ENCODE measurements around the gene SLC26A11. TPM values are rescaled to one million over a fixed set of nuclear protein-coding genes. Genes with fewer than 3 reads are reported as not detected.
A peak's percentile ranks its signal among the peaks of the same experiment; 100 is the strongest.

The SLC26A11 gene
- total RNA-seq, 1 donor from 2014 or later: 27.7 TPM

DNA sequence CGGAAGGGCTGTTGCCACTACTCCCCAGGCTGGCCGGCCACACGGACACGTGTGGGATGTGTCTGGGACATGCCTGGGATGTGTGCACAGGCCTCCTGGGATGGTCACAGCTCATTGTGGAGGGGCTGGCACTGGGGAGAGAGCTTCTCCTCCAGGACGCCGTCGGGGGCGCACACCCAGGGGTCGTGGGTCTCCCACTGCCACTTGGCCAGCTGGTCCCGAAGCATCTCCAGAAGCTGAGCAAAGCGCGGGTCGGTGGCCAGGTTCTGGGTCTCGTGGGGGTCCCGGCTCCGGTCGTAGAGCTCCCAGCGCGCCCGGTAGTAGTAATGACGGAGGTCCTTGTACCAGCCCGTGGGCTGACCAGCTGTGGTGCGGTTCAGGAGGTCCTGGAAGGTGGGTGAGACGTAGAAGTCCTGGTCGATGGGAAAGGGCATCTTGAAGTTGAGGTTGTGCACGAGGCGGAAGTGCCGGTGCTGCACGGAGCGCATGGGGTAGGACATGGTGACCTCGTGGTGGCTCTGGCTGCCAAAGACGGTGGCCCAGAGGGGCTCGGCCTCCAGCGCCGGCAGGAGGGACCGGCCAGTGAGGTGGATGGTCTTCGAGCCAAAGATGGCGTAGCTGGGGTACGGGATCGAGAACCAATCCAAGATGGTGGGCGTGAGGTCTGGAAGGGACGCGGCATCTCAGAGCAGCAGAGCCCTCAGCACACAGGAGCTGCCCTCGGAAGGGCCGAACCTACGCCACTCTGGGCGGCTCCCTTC lies 9.7 kb upstream of the SLC26A11 start:
- Mint-ChIP-seq H3K27me3 (ENCODE audit: low read depth) (no peaks in the 10 kb centered on the region), H3K4me1 (peaks cover 10% of the 10 kb centered on the region), H3K4me3 (no peak overlapping the region), H3K9me3 (no peaks in the 10 kb centered on the region), H3K36me3 (ENCODE audit: low read depth) (peaks cover 5% of the 10 kb centered on the region), H3K27ac (ENCODE audit: unreplicated experiment) (no peak overlapping the region)
- TF ChIP-seq, protein P1, sequence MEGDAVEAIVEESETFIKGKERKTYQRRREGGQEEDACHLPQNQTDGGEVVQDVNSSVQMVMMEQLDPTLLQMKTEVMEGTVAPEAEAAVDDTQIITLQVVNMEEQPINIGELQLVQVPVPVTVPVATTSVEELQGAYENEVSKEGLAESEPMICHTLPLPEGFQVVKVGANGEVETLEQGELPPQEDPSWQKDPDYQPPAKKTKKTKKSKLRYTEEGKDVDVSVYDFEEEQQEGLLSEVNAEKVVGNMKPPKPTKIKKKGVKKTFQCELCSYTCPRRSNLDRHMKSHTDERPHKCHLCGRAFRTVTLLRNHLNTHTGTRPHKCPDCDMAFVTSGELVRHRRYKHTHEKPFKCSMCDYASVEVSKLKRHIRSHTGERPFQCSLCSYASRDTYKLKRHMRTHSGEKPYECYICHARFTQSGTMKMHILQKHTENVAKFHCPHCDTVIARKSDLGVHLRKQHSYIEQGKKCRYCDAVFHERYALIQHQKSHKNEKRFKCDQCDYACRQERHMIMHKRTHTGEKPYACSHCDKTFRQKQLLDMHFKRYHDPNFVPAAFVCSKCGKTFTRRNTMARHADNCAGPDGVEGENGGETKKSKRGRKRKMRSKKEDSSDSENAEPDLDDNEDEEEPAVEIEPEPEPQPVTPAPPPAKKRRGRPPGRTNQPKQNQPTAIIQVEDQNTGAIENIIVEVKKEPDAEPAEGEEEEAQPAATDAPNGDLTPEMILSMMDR (conservative IDR thresholded peaks at IDR 0.05): no peak
- no peak for DNase-seq (ENCODE audit: low read depth, low spot score)

DNA sequence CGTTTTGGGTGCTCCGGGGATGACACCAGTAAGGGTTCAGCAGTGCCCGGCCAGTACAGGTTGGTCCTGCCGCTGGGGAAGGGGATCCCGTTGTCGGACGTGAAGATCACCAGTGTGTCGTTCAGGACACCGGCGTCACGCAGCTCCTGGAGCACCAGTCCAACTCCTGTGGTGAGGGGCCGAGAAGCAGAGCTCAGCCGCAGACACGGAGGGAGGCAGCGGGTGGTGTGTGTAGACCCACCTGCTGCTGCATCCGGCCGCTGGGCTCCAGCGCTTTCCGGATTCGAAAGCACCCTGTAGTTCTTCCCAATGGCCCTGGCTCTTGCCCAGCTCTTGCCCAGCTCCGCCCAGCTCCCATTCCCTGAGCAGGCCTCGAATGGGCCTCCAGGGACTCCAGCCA lies 8.1 kb upstream of the SLC26A11 start:
- DNase-seq (ENCODE audit: low read depth, low spot score): no peak
- H3K27me3 Mint-ChIP-seq (ENCODE audit: low read depth): no peaks in the 10 kb centered on the region
- no peak overlapping the region for H3K4me3 Mint-ChIP-seq
- H3K4me1 Mint-ChIP-seq: peaks cover 10% of the 10 kb centered on the region
- H3K36me3 Mint-ChIP-seq (ENCODE audit: low read depth): peaks cover 5% of the 10 kb centered on the region
- H3K27ac Mint-ChIP-seq (ENCODE audit: unreplicated experiment): no peak overlapping the region
- H3K9me3 Mint-ChIP-seq: no peaks in the 10 kb centered on the region
- TF ChIP-seq, protein P1 (conservative IDR thresholded peaks at IDR 0.05): no peak

DNA sequence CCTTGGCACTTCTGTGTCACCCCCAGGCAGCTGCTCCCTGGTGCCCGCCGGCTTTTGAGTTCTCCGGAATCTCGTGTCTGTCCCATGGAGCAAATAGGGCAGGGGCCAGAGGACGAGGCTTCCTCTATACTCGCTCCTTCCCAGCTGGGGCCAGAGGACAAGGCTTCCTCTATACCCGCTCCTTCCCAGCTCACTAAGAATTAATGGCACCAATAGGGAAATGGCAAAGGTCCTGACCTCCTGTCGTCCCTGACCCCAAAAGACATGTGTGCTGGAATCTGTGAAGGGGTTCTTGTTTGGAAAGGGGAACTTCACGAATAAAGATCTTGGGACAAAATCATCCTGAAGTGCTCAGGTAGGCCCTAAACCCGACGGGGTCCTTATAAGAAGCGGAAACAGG lies 7.7 kb upstream of the SLC26A11 start:
- no peaks in the 10 kb centered on the region for H3K27me3 Mint-ChIP-seq (ENCODE audit: low read depth)

DNA sequence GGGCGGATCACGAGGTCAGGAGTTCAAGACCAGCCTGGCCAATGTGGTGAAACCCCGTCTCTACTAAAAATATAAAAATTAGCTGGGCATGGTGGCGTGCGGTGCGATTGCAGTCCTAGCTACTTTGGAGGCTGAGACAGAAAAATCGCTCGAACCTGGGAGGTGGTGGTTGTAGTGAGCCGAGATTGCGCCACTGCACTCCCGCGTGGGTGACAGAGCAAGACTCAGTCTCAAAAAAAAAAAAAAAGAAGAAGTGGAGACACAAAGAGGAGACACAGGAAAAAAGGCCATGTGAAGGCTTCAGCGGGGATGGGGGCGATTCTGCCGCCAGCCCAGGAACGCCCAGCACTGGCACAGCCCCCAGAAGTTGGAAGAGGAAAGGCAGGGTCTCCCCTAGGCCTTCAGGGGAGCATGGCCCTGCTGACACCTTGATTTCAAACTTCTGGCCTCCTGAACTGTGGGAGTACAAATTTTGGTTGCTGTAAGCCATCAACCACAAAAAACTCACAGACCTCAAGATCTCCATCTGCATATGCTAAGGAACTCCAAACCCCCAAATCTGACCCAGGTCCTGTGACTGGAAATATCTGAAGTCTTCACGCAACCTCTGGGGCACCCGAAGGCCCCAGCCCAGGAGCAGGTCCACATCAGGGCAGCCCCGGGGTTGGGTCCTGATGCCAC lies 7.1 kb upstream of the SLC26A11 start:
- no peaks in the 10 kb centered on the region for H3K27me3 Mint-ChIP-seq (ENCODE audit: low read depth)
- TF ChIP-seq, protein P1 (conservative IDR thresholded peaks at IDR 0.05): no peak
- H3K4me1 Mint-ChIP-seq: peaks cover 14% of the 10 kb centered on the region
- no peak overlapping the region for H3K27ac Mint-ChIP-seq (ENCODE audit: unreplicated experiment)
- H3K36me3 Mint-ChIP-seq (ENCODE audit: low read depth): peaks cover 7% of the 10 kb centered on the region
- H3K9me3 Mint-ChIP-seq: no peaks in the 10 kb centered on the region
- H3K4me3 Mint-ChIP-seq: peak overlapping the region; percentile 69
- no peak for DNase-seq (ENCODE audit: low read depth, low spot score)

More for the DNA sequence above, 7.7 kb upstream of the SLC26A11 start:
- no peaks in the 10 kb centered on the region for H3K9me3 Mint-ChIP-seq
- H3K36me3 Mint-ChIP-seq (ENCODE audit: low read depth): peaks cover 5% of the 10 kb centered on the region
- TF ChIP-seq, protein P1 (conservative IDR thresholded peaks at IDR 0.05): no peak
- H3K4me1 Mint-ChIP-seq: peaks cover 12% of the 10 kb centered on the region
- peak; percentile 26 for DNase-seq (ENCODE audit: low read depth, low spot score)
- no peak overlapping the region for H3K27ac Mint-ChIP-seq (ENCODE audit: unreplicated experiment)
- H3K4me3 Mint-ChIP-seq: peak overlapping the region; percentile 69

DNA sequence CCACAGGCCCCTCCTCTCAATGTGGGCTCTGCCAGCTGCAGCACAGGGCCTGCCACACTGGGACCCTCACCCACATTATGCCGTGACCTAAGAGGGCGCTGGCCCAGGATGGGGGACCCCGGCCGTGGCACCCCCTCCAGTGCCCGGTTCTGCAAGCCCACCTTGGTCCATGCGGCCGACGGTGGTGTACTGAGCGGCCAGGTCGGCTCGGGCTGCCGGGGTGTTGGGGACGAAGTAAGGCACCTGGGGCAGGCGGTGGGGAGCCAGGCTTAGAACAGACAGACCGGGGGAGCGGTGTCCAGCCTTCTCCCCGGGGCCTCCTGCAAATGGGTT lies 6.6 kb upstream of the SLC26A11 start:
- Mint-ChIP-seq H3K9me3 (no peaks in the 10 kb centered on the region), H3K4me3 (no peak overlapping the region)

More for the DNA sequence above, 6.6 kb upstream of the SLC26A11 start:
- DNase-seq (ENCODE audit: low read depth, low spot score): no peak
- Mint-ChIP-seq H3K27ac (ENCODE audit: unreplicated experiment) (no peak overlapping the region), H3K27me3 (ENCODE audit: low read depth) (no peaks in the 10 kb centered on the region), H3K36me3 (ENCODE audit: low read depth) (peaks cover 7% of the 10 kb centered on the region), H3K4me1 (peaks cover 14% of the 10 kb centered on the region)
- TF ChIP-seq, protein P1 (conservative IDR thresholded peaks at IDR 0.05): no peak
